ENCODE data around the gene CELA3B.
"Not testable (repeated sequence)": the region's sequence is repeated elsewhere in the genome, so short reads cannot be mapped to it uniquely, and the experiment has no call there.

Gene CELA3B

GRCh38 chr1:22030473-22030872 lies 53.7 kb downstream of the CELA3B start:
- no peak overlapping the region for H3K4me3 ChIP-seq (ENCODE audit: low read depth, low read length)
- TF ChIP-seq, protein P1, sequence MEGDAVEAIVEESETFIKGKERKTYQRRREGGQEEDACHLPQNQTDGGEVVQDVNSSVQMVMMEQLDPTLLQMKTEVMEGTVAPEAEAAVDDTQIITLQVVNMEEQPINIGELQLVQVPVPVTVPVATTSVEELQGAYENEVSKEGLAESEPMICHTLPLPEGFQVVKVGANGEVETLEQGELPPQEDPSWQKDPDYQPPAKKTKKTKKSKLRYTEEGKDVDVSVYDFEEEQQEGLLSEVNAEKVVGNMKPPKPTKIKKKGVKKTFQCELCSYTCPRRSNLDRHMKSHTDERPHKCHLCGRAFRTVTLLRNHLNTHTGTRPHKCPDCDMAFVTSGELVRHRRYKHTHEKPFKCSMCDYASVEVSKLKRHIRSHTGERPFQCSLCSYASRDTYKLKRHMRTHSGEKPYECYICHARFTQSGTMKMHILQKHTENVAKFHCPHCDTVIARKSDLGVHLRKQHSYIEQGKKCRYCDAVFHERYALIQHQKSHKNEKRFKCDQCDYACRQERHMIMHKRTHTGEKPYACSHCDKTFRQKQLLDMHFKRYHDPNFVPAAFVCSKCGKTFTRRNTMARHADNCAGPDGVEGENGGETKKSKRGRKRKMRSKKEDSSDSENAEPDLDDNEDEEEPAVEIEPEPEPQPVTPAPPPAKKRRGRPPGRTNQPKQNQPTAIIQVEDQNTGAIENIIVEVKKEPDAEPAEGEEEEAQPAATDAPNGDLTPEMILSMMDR (IDR thresholded peaks at IDR 0.05; ENCODE audit: low read depth, low read length) = no peak

DNA sequence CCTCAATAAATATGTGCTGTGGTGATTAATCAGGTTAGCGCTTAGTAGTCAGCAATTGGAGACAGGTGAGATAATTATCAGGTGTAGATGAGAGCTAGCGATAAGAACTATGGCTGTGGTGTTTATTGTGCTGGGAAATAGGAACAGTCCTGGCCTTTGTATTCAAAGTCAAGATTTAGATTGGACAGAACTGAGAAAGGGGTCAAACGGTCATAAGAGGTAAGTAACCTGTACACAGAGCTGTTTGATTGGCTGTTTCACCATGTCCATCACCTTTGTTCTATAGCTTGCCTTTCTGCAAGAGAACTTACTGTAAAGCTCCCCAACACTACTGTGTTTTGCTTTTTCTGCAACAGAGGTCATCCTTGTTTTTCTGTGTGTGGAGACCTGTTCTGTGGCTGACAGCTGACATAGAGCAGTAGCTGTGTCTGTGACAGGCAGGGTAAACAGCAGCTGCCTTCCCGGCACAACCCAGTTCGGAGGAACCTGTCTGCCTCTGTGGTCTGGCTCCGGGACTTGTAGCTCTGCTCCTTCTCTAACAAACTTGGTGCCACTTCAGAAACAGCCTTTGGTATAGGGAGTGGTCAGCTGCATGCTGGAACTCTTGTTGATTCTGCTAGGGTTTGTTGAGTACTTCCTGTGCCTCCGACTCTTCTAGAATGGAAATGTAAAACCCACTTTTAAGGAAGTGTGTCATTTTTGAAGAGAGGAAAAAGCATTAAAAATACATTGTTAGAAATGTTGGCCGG lies 54.6 kb downstream of the CELA3B start:
- no peak overlapping the region for H3K4me3 ChIP-seq (ENCODE audit: low read depth, low read length)
- TF ChIP-seq, protein P1 (IDR thresholded peaks at IDR 0.05; ENCODE audit: low read depth, low read length) = no peak

DNA sequence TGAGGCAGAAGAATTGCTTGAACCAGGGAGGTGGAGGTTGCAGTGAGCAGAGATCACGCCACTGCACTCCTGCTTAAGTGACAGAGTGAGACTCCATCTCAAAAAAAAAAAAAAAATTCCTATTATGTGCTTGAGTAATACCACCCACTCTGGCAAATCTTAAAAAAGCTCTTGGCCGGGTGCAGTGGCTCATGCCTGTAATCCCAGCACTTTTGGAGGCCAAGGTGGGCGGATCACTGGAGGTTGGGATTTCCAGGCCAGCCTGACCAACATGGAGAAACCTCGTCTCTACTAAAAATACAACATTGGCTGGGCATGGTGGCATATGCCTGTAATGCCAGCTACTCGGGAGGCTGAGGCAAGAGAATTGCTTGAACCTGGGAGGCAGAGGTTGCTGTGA lies 58.0 kb downstream of the CELA3B start:
- not testable (repeated sequence) for H3K4me3 ChIP-seq (ENCODE audit: low read depth, low read length)

DNA sequence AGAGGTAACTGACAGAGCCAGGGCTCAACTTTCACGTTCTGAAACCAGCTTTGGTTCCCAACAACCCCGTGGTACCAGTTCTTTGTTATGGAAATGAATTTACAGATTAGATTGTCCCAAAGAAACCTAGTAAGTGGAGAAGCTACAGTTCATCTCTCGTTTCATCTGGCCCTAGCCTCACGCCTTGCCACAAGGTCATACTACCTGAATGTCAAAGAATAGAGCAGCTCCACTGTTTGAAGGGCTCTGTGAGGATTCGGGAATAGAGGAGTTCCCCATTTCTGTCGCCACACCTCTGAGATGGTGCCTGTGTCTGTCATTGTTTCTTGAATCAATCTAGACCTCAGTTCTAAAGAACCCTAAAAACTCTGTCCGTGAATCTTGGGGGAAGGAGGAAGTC lies 60.7 kb downstream of the CELA3B start:
- no peak overlapping the region for H3K4me3 ChIP-seq (ENCODE audit: low read depth, low read length)
- TF ChIP-seq, protein P1 (IDR thresholded peaks at IDR 0.05; ENCODE audit: low read depth, low read length) = no peak

DNA sequence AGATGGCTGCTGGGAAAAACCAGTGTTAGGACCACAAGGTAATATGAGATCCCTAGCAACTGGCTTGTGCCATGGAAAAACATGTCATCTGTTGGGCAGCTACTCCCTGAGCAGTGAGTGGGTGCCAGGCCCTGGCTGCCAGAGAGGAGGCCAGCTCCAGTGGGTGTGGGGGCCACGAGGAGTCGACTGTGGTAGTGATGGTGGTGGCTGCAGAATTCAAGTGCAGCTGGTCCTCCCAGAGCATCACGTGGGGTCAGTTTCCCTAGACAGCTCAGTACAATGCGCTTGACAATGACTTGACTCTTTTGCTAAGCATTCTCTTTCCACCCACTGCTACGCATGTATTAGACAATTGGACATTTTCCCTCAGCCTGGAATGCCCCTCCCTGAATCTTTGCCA lies 61.2 kb downstream of the CELA3B start:
- no peak overlapping the region for H3K4me3 ChIP-seq (ENCODE audit: low read depth, low read length)
- TF ChIP-seq, protein P1 (IDR thresholded peaks at IDR 0.05; ENCODE audit: low read depth, low read length) = no peak

All from WI38 (cell line).